ENCODE measurements around the gene SCYGR3. TPM values are rescaled to one million over a fixed set of nuclear protein-coding genes. Genes with fewer than 3 reads are reported as not detected.

SCYGR3 gene
- total and polyA plus RNA-seq, 2 donors (not counting 3 experiments of a cell fraction or from before 2014, with no cell fraction given): not detected

DNA sequence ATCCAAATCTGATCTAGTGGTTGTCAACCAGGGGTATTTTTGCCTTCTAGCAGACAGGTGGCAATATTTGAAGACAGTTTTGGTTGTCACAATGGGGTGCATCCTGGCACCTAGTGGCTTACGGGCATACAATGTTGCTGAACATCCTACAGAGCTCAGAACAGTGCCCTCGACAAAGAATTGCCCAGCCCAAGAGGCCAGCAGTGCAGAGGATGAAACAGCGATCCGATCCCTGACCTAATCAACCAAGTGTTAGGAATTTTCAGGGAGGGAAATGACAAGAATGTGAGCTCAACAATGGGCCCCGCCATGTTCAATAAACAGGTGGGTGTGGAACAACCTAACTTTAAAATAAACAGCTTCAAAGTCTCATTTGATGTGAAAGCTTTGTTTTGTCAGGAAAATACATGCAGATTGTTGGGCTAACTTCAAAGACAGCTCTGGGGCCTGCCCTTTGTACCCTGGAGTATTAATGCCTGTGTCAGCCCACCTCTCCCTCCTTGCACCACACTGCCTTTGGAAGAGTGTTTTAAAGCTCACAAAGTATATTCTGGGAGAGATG lies 29.4 kb upstream of the SCYGR3 start:
- no peak for DNase-seq (ENCODE audit: low read depth, low spot score)
- BruUV-seq (replicated peaks): no TSS peak
- intact Hi-C loops (cut with micrococcal nuclease) (no loop called here), dilution Hi-C loops (cut with MboI; ENCODE audit: extremely low pct_ligation_motif_present, low sequenced_read_pairs) (no loop called here)
- no peak for TF ChIP-seq POLR2AphosphoS5 (IDR thresholded peaks at IDR 0.05; ENCODE audit: insufficient read depth, low read depth, low read length)
- TF ChIP-seq, protein P1, sequence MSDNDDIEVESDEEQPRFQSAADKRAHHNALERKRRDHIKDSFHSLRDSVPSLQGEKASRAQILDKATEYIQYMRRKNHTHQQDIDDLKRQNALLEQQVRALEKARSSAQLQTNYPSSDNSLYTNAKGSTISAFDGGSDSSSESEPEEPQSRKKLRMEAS (IDR thresholded peaks at IDR 0.05; ENCODE audit: insufficient read depth, insufficient read length): no peak
- no peak for TF ChIP-seq GATA2 (IDR thresholded peaks at IDR 0.05; ENCODE audit: insufficient read depth, insufficient read length, low read depth, low read length)
- TF ChIP-seq CTCF (IDR thresholded peaks at IDR 0.05; ENCODE audit: extremely low read depth in 1 of 2, insufficient read depth in 1 of 2, low read depth in 1 of 2, low read length in 2 of 2): no peak
- TF ChIP-seq EZH2 (IDR thresholded peaks at IDR 0.05; ENCODE audit: borderline replicate concordance, low read depth, low read length, severe bottlenecking): no peak
- TF ChIP-seq JUN (IDR thresholded peaks at IDR 0.05; ENCODE audit: borderline replicate concordance, insufficient read depth, insufficient read length, low read depth): no peak
- no peak for TF ChIP-seq FOS (IDR thresholded peaks at IDR 0.05; ENCODE audit: borderline replicate concordance, insufficient read depth, low read length)
- no peak for TF ChIP-seq POLR2A (IDR thresholded peaks at IDR 0.05; ENCODE audit: low read depth, low read length)
- no peaks in the 10 kb centered on the region for H3K9me3 ChIP-seq (replicated peaks; ENCODE audit: control insufficient read depth, insufficient read depth, low read length)
- H3K4me2 ChIP-seq (ENCODE audit: insufficient read depth, low read length): no peak overlapping the region
- H3K79me2 ChIP-seq (ENCODE audit: control insufficient read depth, insufficient read depth, low read length): no peaks in the 10 kb centered on the region
- H3K27me3 ChIP-seq (ENCODE audit: control insufficient read depth in 2 of 2, insufficient read depth in 2 of 2, low read length in 2 of 2): no peaks in the 10 kb centered on the region
- no peaks in the 10 kb centered on the region for H3K9me1 ChIP-seq (replicated peaks; ENCODE audit: control insufficient read depth, extremely low read depth, insufficient read depth, low read length)
- no peaks in the 10 kb centered on the region for H3K4me1 ChIP-seq (ENCODE audit: control insufficient read depth, extremely low read depth, insufficient read depth, low read length)
- no peak overlapping the region for H3K27ac ChIP-seq (ENCODE audit: insufficient read depth, low read depth, low read length)
- H3K4me3 ChIP-seq (replicated peaks in 1 of 3; ENCODE audit: insufficient read depth in 1 of 3, low read depth in 1 of 3, low read length in 3 of 3): no peak overlapping the region
- ChIA-PET POLR2A (no interaction called here), CTCF (interaction anchor here (1.1 to 2.0 kb wide), 4 partner anchors 14 to 238 kb away, joined by 3 to 6 read pairs (median 4); no protein-coding TSS in a partner anchor)
- H3K36me3 ChIP-seq (ENCODE audit: control insufficient read depth in 2 of 2, extremely low read depth in 1 of 2, insufficient read depth in 2 of 2, low read length in 2 of 2): no peaks in the 10 kb centered on the region
- H2AFZ ChIP-seq (ENCODE audit: low read depth, low read length): no peak overlapping the region
- FAIRE-seq: no peak
- H4K20me1 ChIP-seq (replicated peaks; ENCODE audit: control insufficient read depth, extremely low read depth, insufficient read depth, low read length): no peaks in the 10 kb centered on the region
- H3K9ac ChIP-seq (replicated peaks; ENCODE audit: extremely low read depth, insufficient read depth, low read length): no peak overlapping the region

Measured in endothelial cell of umbilical vein (primary cell).